Activated T-cell treated with anti-CD3 and anti-CD28 coated beads for 48 hours (primary cell): ENCODE data around the gene HYAL2.

Experiments used
- DNase-seq: peaks from one replicate; pipeline ENCODE4 v3.0.0-alpha.2; 2020; ENCODE audit warnings: low read depth

Gene HYAL2

GRCh38 chr3:50330330-50330729, 7.8 kb upstream of the HYAL2 start:
- no peak for DNase-seq

- peak; percentile 93 for DNase-seq
These were observed 5.6 kb upstream of the HYAL2 start, which contains the start of gene TUSC2 for GRCh38 chr3:50327943-50328691. TSS of gene TUSC2 (minus strand) at chr3:50328223. CDS start at chr3:50328099, 124 bp downstream.

DNA sequence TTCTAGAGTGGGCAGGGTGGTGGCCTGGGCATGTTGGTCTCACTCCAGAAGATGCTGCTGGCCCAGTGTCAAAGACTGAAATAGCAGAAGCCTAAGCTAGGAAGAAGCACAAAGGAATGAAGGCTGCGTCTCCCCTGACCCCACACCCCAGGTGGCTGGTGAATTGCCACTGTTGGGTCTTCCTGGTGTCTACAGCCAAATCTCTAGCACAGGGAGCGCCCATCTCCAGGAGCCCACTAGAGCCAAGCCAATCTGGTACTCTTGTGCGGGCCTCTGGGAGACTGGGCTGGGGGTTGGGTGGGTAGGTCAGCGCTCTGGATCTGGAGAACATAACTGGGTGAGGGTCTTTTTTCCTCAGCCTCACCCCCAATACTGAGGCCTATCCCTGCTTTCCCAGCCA, 4.6 kb upstream of the HYAL2 start:
- no peak for DNase-seq

DNA sequence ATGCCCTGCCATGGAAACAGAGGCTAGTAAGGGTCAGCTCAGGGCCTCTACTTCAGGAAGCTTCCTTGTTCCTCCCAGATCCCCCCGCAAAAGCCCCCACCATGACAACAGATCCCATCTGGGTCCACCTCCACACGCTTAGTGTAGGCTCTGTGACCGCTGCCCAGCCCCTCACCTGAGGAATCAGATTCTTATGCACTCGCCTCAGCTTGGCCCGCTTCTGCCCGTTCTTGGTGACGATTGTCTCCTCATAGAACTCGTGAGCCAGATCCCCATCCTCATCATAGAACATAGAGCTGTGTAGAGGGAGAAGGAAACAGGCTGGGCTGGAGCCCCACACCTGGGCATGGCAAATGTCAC, 3.6 kb upstream of the HYAL2 start:
- DNase-seq: no peak

GRCh38 chr3:50325497-50326181, 3.1 kb upstream of the HYAL2 start:
- DNase-seq: no peak

DNA sequence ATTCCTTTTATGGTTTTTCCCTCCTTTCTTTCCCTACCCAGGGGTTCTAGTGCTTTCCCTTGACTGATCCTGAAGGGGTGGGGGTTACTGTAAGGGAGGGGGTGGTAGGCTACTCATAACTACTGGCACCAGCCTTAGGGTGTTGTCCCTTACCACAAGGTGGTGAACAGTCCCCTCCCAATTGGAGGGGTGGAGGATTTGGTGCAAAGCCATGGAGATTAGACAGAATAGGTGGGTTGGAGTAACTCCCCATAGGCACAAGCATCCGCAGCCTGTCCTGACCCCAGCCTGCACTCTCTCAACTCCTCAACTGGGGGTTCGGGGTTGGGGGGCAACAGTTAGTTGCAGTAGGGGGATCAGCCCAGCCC, 2.6 kb upstream of the HYAL2 start:
- no peak for DNase-seq

DNA sequence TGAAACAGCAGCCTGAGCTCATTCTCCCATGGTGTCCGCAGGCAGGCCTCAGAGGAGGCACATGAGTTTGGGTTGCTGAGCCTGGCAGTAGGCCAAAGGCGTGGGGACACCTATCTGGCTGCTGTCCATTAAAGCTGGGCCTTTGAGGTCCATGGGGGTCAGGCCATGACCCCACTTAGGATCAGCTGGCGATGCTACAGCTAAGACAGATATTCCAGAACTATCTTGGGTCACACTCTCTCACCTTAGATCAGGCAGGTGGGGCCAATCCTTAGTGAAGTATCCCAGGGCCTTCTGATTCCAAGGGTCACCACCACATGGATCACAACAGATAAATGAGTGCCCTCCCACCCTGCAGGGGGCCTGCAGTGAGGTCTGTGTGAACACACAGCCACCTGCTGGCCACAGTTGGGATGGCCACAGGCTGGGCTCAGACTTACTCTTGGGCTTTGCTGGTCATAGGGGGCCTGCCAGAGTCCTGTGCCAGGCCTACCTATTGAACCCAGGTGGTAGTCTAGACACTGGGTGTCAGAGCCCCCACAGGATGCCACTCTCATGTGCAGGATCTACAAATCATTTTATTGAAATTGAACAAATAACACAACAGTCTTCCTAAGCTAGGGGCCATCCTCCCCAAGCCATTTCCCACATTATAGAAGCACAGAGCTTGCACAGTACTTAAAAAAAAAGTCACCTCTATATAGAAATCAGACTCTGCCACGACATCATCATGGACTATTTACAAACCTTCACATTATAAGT, 2.0 kb upstream of the HYAL2 start:
- DNase-seq: peak; percentile 64

GRCh38 chr3:50323614-50324199, 1.2 kb upstream of the HYAL2 start:
- DNase-seq: no peak

- DNase-seq: no peak
These were observed 601 bp upstream of the HYAL2 start for GRCh38 chr3:50323092-50323600.

DNA sequence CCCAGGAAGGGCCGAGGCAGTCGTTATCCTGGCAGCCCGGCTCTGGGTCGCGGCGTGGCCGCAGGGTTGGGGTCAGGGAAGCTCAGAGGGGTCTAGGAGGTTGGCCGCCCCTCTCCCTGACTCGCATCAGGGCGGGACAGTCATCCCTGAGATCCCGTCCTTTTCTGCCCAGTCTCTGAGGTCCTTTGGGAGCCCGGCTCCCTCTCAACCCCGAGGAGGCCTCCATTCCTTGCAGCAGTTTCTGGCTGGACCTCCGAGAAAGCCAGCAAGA, 495 bp downstream of the HYAL2 start:
- DNase-seq: no peak

DNA sequence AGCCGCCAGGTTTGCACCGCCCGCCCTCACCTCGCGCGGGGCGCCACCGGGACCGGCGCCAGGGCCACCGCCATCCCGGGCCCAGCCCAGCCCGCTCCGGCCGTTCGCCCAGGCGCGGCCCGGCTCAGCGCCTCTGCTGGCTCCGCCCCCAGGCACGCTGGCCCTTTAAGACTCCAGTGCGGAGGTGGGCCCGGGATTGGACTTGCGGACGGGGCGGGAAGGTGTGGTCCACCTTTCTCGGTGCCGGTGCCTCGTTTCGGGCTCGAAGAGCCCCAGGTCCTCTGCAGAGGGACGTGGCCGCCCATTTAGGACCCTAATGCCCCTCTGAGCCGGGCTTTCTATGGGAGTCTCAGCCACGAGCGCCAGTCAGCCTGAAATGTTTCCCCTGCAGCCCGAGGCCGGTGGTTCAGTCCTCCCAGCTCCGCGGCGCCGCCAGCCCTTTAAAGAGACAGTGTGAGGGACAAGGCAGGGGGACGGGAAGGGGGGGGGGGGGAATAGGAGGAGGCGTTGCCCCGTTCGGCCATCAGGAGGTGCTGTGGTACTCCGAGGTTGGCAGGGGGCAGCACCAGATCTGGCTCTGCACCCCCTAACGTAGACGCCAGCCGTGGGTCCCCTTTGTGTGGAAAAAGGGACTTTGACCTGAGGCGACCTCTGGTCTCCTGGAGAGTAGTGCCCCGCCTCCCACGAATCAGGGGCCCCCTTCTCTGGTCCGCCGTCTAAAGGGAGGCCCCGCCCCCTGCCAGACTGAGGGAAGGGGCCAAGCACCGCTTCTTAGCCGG, 1.0 kb downstream of the HYAL2 start:
- peak; percentile 77 for DNase-seq

- peak; percentile 68 for DNase-seq
These were observed 1.7 kb downstream of the HYAL2 start for GRCh38 chr3:50320853-50321335.

DNA sequence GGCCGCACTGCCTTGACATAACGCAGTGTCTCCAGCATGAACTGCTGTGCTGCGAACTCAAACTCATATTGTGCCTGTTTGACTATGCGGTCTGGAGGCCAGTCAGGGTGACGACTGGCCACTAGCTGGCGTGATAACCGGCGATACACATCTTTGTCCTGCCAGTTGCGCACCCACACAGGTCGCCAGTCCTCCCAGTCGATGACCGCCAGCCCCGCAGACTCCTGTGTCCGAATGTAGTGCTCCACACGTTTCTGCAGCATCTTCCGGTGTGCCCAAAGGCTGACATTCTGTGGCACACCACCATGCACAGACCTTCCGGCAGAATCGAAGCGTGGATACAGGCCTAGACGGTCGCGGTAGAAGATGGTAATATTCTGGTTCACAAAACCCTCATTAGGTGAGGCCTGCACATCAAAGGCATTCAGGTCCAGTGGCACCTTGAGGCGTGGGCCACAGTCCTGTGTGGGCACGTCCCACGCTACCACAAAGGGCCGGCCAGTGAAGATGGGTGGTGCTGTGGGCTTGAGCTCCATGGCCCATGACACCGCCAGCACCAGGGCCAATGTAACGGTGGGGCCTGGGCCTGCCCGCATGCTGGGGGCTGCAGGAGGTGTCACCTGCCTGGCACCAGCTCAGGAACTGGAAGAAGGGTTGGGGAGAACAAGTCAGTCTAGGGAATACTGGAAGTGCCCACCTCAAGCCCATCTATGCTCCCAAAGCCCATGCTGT, 2.5 kb downstream of the HYAL2 start:
- DNase-seq: no peak

DNA sequence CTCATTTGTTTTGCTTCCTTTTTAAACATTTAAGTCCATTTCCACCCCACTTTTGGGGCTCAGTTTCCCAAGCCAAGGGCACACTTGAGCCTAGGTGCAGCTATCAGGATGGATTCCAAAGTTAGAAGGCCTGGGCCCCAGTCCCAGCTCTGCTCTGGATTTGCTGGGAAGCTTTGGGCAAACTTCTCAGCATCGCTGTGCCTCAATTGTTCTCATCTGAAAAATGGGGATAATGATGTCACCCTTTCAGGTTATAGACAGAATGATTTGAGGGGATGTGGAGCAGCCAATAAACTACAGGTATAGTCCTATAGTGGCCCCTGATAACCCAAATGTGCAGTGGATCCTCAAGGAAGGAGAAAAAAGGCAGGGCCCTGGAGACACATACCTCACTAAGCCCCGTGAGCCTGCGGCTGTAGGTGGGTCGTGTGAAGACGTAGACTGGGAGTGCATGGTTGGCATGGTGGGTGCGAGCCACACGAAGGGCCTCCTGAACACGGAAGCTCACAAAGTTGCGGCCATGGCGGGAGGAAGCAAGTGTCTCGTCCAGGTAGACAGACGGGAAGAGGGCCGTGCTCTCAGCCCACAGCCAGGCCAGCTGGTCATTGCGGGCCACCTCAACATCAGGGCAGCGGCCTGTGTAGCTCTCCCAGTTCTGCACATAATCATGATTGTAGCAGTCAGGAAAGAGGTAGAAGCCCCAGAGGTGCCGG, 3.2 kb downstream of the HYAL2 start:
- DNase-seq: no peak

GRCh38 chr3:50318615-50319014, 3.9 kb downstream of the HYAL2 start:
- no peak for DNase-seq

DNA sequence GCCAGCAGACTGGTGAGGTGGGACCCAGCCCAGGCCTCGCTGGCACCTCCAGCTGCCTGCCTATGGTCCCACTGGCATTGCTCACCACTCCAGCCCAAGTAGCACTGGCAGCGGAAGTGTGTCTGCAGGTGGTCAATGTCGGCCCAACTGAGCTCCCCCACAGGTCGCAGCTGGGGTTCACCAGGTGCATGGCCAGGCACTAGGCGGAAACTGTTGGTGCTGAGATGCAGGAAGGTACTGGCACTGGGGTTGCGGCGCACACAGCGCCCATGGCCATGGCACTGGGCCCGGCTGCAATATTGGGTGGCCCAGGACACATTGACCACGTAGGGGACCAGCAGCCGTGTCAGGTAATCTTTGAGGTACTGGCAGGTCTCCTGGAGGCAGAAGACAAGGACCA, 4.4 kb downstream of the HYAL2 start:
- no peak for DNase-seq

DNA sequence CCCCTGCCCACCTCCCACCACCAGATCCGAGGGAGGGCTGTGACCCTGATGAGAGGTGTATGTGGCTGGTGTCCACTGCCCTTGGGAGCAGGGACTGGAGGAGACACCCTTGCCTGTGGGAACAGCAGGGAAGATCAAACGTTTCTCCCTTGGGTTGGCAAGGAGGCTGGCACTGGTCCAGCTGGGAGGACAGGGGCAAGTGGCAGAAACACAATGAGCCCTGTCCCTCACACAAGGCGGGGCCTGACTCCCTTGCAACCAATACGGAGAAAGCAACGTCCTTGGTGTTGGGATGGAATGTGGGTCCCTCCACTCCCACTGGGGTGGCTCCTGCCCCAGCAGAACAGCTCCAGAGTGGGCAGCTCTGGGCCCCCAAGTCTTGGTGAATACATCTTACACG, 5.2 kb downstream of the HYAL2 start:
- DNase-seq: no peak

DNA sequence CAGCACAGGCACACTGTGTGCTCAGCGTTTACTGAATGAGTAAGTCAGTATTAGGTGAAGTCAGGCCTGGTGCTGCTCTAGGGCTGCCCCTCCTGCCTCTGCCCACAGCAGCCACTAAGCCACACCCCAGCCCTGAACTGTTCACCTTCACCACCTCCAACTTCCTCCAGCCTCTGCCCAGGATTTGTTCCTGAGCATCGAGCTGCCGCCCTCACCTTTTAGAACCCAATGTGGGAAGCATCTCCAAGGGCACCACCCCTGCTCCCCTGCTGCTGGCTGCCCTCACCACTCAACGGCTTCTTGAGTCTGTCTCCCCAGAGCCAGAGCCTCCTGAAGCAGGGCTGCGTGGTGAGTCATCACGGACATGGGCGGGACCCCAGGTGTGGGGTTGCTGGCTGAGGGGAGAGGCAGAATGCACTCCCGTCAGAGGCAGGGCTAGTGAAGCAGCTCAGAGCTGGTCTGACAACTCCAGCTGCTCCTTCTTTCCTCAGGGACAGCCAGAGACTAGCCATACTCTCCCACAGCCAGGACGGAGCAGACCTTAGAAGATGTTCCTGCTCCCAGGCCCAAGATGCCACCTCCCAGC, 5.8 kb downstream of the HYAL2 start:
- DNase-seq: peak; percentile 44

DNA sequence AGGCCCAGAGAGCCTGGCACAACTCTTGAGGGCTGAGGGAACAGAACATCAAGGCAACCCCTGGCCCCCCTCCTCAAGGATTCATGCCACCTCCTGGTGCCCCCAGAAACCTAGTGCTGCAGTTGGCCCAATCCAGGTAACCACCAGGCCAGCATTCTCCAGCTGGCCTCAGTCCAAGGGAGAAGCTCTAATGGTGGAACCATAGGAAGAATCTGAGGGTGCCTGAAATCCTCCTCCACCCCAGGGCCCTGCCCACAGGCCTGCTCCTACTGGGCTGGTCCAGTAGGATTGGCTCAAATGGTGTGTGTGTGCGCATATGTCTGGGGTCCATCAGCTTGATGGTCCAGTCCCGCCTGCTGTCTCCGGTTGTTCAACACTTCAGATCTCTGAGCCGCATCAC, 7.7 kb downstream of the HYAL2 start:
- DNase-seq: no peak

GRCh38 chr3:50314342-50314741, 8.2 kb downstream of the HYAL2 start:
- DNase-seq: no peak
